ENCODE data around the gene ITGAX. TPM values are rescaled to one million over a fixed set of nuclear protein-coding genes. Genes with fewer than 3 reads are reported as not detected.
"Not testable (repeated sequence)": the region's sequence is repeated elsewhere in the genome, so short reads cannot be mapped to it uniquely, and the experiment has no call there.

ITGAX gene
- total RNA-seq, 1 donor from 2014 or later: not detected

DNA sequence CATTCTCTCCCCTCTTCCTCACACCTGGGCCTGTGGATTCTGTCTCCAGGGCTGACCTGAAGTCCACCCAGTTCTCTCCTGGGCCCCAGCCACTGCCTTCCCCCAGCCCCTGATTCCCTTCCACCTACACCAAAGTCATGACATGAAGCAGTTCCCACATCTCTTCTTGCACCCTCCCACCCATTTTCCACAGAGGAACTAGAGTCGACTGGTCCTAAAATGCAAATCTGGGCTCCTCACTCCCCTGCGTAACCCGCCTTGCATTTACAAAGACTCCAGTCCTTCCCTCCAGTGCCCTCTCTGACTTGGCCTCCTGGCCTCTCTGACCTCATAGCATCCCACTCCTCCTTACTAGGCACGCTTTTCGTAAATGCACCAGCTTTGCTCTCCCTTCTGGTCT is 58.4 kb downstream of the ITGAX start:
- no peak overlapping the region for H3K27ac Mint-ChIP-seq (ENCODE audit: unreplicated experiment)
- H3K4me1 Mint-ChIP-seq (ENCODE audit: low read depth): no peaks in the 10 kb centered on the region
- peaks cover 31% of the 10 kb centered on the region for H3K27me3 Mint-ChIP-seq (ENCODE audit: low read depth)
- H3K9me3 Mint-ChIP-seq (ENCODE audit: low read depth): peaks cover 6% of the 10 kb centered on the region
- TF ChIP-seq, protein P1, sequence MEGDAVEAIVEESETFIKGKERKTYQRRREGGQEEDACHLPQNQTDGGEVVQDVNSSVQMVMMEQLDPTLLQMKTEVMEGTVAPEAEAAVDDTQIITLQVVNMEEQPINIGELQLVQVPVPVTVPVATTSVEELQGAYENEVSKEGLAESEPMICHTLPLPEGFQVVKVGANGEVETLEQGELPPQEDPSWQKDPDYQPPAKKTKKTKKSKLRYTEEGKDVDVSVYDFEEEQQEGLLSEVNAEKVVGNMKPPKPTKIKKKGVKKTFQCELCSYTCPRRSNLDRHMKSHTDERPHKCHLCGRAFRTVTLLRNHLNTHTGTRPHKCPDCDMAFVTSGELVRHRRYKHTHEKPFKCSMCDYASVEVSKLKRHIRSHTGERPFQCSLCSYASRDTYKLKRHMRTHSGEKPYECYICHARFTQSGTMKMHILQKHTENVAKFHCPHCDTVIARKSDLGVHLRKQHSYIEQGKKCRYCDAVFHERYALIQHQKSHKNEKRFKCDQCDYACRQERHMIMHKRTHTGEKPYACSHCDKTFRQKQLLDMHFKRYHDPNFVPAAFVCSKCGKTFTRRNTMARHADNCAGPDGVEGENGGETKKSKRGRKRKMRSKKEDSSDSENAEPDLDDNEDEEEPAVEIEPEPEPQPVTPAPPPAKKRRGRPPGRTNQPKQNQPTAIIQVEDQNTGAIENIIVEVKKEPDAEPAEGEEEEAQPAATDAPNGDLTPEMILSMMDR (IDR thresholded peaks at IDR 0.05): no peak
- DNase-seq (ENCODE audit: low spot score): no peak
- H3K4me3 Mint-ChIP-seq (ENCODE audit: unreplicated experiment): no peak overlapping the region
- peaks cover 2% of the 10 kb centered on the region for H3K36me3 Mint-ChIP-seq (ENCODE audit: low read depth)

DNA sequence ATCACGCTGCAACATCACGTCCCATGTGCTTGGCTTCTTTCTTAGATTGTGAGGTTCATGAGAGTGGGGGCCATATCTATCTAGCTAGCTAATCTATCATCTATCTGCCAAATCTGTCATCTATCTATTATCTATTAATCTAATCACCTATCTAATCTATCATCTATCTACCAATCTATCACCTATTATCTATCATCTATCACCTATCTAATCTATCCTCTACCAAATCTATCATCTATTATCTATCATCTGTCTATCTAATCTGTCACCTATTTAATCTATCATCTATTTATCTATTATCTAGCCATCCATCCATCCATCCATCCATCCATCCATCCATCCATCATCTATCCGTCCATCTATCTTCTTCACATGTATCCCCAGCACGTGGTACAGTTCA is 59.0 kb downstream of the ITGAX start:
- Mint-ChIP-seq H3K4me1 (ENCODE audit: low read depth) (no peaks in the 10 kb centered on the region), H3K27me3 (ENCODE audit: low read depth) (peaks cover 27% of the 10 kb centered on the region), H3K27ac (ENCODE audit: unreplicated experiment) (no peak overlapping the region), H3K4me3 (ENCODE audit: unreplicated experiment) (no peak overlapping the region), H3K9me3 (ENCODE audit: low read depth) (peaks cover 6% of the 10 kb centered on the region), H3K36me3 (ENCODE audit: low read depth) (peaks cover 2% of the 10 kb centered on the region)
- no peak for DNase-seq (ENCODE audit: low spot score)
- TF ChIP-seq, protein P1 (IDR thresholded peaks at IDR 0.05): no peak

DNA sequence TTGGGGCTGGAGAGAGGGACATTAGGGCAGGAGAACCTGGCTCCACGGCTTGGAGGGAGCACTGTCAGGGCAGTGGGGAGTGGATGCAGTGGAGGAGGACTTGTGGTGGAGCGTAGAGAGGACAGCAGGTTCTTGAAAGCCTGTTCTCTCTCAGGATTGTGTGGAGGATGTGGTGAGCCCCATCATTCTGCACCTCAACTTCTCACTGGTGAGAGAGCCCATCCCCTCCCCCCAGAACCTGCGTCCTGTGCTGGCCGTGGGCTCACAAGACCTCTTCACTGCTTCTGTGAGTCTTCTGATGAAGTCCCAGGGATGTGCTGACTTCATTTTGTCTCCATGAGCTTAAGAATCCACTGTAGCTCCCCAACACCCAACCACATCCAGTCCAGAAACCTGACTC is 59.7 kb downstream of the ITGAX start:
- peaks cover 23% of the 10 kb centered on the region for H3K27me3 Mint-ChIP-seq (ENCODE audit: low read depth)
- H3K36me3 Mint-ChIP-seq (ENCODE audit: low read depth): peaks cover 2% of the 10 kb centered on the region
- no peak overlapping the region for H3K27ac Mint-ChIP-seq (ENCODE audit: unreplicated experiment)
- H3K9me3 Mint-ChIP-seq (ENCODE audit: low read depth): peaks cover 6% of the 10 kb centered on the region
- no peak overlapping the region for H3K4me3 Mint-ChIP-seq (ENCODE audit: unreplicated experiment)
- TF ChIP-seq, protein P1 (IDR thresholded peaks at IDR 0.05): no peak
- H3K4me1 Mint-ChIP-seq (ENCODE audit: low read depth): no peaks in the 10 kb centered on the region
- DNase-seq (ENCODE audit: low spot score): no peak

DNA sequence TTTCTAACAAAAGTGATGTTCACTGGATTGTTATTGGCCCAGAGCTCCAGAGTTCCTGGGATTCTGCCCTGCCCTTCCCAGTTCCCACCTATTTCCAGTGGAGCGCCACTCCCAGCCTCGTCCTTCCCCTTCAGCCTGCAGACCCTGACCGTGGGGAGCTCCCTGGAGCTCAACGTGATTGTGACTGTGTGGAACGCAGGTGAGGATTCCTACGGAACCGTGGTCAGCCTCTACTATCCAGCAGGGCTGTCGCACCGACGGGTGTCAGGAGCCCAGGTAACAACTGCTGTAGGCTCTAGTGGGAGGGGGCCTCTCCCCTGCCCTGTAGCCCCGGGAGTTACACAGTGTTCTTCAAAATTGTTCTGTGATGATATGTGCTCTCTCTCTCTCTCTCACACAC is 61.4 kb downstream of the ITGAX start:
- H3K9me3 Mint-ChIP-seq (ENCODE audit: low read depth): peaks cover 6% of the 10 kb centered on the region
- peak; percentile 73 for DNase-seq (ENCODE audit: low spot score)
- no peak overlapping the region for H3K27ac Mint-ChIP-seq (ENCODE audit: unreplicated experiment)
- no peaks in the 10 kb centered on the region for H3K4me1 Mint-ChIP-seq (ENCODE audit: low read depth)
- TF ChIP-seq, protein P1 (IDR thresholded peaks at IDR 0.05): no peak
- peaks cover 2% of the 10 kb centered on the region for H3K36me3 Mint-ChIP-seq (ENCODE audit: low read depth)
- H3K4me3 Mint-ChIP-seq (ENCODE audit: unreplicated experiment): no peak overlapping the region
- peaks cover 28% of the 10 kb centered on the region for H3K27me3 Mint-ChIP-seq (ENCODE audit: low read depth)

GRCh38 chr16:31417036-31417435 is 62.1 kb downstream of the ITGAX start:
- not testable (repeated sequence) for H3K4me1 Mint-ChIP-seq (ENCODE audit: low read depth); H3K4me3 Mint-ChIP-seq (ENCODE audit: unreplicated experiment); H3K9me3 Mint-ChIP-seq (ENCODE audit: low read depth); H3K36me3 Mint-ChIP-seq (ENCODE audit: low read depth); H3K27ac Mint-ChIP-seq (ENCODE audit: unreplicated experiment)
- peak; percentile 8 for DNase-seq (ENCODE audit: low spot score)
- H3K27me3 Mint-ChIP-seq (ENCODE audit: low read depth): peaks cover 29% of the 10 kb centered on the region

- Mint-ChIP-seq H3K9me3 (ENCODE audit: low read depth) (peaks cover 6% of the 10 kb centered on the region), H3K4me3 (ENCODE audit: unreplicated experiment) (no peak overlapping the region), H3K27me3 (ENCODE audit: low read depth) (peaks cover 28% of the 10 kb centered on the region), H3K27ac (ENCODE audit: unreplicated experiment) (no peak overlapping the region), H3K4me1 (ENCODE audit: low read depth) (no peaks in the 10 kb centered on the region), H3K36me3 (ENCODE audit: low read depth) (no peaks in the 10 kb centered on the region)
- peak; percentile 9 for DNase-seq (ENCODE audit: low spot score)
- TF ChIP-seq, protein P1 (IDR thresholded peaks at IDR 0.05): no peak
Measured at GRCh38 chr16:31417916-31418315, 62.9 kb downstream of the ITGAX start.
